SH-SY5Y (cell line): ENCODE data around the gene DTX3L.

Source experiments
- GATA2 ChIP-seq: IDR thresholded peaks from 2 replicates; pipeline ENCODE4 v1.6.1; 2011; ENCODE audit warnings: mild to moderate bottlenecking, low read depth, low read length
- GATA3 ChIP-seq: IDR thresholded peaks from 2 replicates; pipeline ENCODE4 v1.6.1; 2011; ENCODE audit warnings: low read depth, mild to moderate bottlenecking, low read length, moderate library complexity

GRCh38 chr3:122515870-122516269 is 48.3 kb upstream of the DTX3L start:
- TF ChIP-seq GATA3 (no peak), GATA2 (no peak)
